Transverse colon (tissue), 4 donors: ENCODE measurements around the gene FXYD5.

Source experiments
- CTCF ChIP-seq, 5 experiments: fragments of 200-600 bp in 3 of 5; fragments of 450-650 bp in 2 of 5; sonication (generic) in 3 of 5; IDR thresholded peaks; 1 replicate in 2 of 5; 2 replicates in 3 of 5; pipeline ENCODE4 v1.5.1; 2016 to 2017; ENCODE audit warnings: antibody characterized with exemption in 5 of 5, inconsistent platforms in 3 of 5, mild to moderate bottlenecking in 2 of 5, moderate library complexity in 1 of 5
- POLR2A ChIP-seq: fragments of 450-650 bp; IDR thresholded peaks from one replicate; pipeline ENCODE4 v1.6.1; 2016; ENCODE audit warnings: antibody characterized with exemption, mild to moderate bottlenecking, moderate library complexity
- POLR2AphosphoS5 ChIP-seq, 3 donors: sonication (generic); formaldehyde crosslinking; IDR thresholded peaks; one replicate each; pipeline ENCODE4 v1.6.1; 2016; ENCODE audit warnings: antibody characterized with exemption in 3 of 3

- TF ChIP-seq CTCF (IDR thresholded peaks at IDR 0.05): peak in 1 of 5 experiments; percentile 8
- TF ChIP-seq POLR2A: peak; percentile 86
- peak; percentile 52 to 93 (median 91) for TF ChIP-seq POLR2AphosphoS5 (IDR thresholded peaks at IDR 0.05)
These were observed 39.2 kb upstream of the FXYD5 start, which contains the start of gene FXYD3 for GRCh38 chr19:35115177-35115951.
